ENCODE data around the gene SLC6A3.

The SLC6A3 gene

GRCh38 chr5:1419476-1420210 is 25.6 kb downstream of the SLC6A3 start:
- no peak for DNase-seq

DNA sequence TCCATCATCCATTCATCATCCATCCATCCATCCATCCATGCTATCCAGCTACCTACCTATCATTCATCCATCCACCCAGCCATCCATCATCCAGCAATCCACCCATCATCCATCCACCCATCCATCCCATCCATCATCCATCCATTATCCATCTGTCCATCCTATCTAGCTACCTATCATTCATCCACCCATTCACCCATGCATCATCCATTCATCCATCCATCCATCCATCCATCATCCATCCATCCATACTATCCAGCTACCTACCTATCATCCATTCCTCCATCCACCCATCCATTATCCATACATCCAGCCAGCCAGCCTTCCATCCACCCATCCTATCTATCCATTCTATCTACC is 26.3 kb downstream of the SLC6A3 start:
- no peak for DNase-seq

- DNase-seq = no peak
These were observed 26.9 kb downstream of the SLC6A3 start for GRCh38 chr5:1418238-1418920.

- DNase-seq = no peak
These were observed 27.5 kb downstream of the SLC6A3 start for GRCh38 chr5:1417586-1418225.

- DNase-seq = no peak
These were observed 28.3 kb downstream of the SLC6A3 start for GRCh38 chr5:1416856-1417469.

GRCh38 chr5:1415626-1416360 is 29.4 kb downstream of the SLC6A3 start:
- DNase-seq = no peak

- DNase-seq = no peak
These were observed 30.2 kb downstream of the SLC6A3 start for GRCh38 chr5:1415059-1415425.

DNA sequence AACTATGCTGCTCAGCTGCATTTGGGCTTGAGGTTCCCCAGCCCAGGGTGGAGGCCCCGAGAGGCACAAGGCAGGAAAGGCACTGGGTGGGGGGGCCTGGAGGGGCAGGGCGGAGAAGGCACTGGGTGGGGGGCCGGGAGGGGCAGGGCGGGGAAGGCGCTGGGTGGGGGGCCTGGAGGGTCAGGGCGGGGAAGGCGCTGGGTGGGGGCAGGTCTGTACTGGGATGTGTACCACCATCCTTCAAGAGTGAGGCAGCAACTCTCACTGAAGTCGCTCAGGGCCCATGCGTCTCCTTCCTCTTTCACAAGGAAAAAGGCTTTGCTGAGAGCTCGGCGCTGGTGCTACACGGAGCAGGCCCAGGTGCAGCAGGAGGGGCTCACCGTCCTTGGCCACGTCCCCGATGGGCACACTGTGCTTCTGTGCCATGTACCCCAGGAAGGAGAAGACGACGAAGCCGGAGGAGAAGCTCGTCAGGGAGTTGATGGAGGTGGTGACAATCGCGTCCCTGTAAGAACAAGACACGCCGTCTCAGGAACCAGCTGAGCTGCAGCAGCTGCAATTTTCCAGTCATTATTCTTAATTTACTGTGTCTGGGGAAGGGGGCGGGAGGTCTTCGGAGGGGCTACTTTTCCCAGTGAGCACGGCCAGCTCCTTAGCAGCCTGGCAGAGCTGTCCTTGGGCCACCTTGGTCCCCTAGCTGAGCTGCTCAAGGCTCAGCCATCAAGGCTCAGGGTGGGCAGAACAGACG is 30.8 kb downstream of the SLC6A3 start:
- no peak for DNase-seq

DNA sequence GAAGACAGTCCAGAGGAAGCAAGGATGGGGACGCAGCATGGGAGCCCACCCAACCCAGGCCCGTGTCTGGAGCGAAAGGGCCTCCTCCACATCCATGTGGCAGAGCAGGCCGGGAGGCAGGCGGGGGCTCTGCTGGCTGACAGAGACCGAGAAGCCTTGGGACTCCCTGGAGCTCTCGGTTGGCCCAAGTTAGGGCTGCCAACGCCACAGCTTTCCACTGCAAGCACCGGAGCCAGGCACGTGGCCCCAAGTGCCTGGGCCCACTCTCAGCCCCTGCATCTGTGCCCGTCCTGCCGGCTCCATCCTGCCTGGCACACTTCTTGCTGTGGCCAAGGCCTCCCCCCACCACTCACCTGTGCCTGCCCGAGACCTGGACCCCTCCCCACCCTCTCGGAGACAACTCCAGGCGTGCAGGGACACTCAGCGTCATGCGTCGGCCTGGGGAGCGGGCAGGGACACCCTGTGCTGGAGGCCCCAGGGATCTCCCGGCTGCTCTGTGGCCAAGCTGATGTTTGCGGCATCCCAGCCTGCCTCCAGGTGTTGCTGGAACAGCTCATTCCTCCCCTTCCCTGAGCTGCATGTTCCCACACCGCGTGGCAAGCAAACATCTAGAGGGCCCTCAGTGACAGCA is 31.5 kb downstream of the SLC6A3 start:
- no peak for DNase-seq

- DNase-seq = no peak
These were observed 32.0 kb downstream of the SLC6A3 start for GRCh38 chr5:1413211-1413610.

GRCh38 chr5:1412621-1413020 is 32.6 kb downstream of the SLC6A3 start:
- DNase-seq = no peak

- peak; percentile 60 for DNase-seq
These were observed 33.1 kb downstream of the SLC6A3 start for GRCh38 chr5:1412163-1412562.

- DNase-seq = no peak
These were observed 34.1 kb downstream of the SLC6A3 start for GRCh38 chr5:1411099-1411498.

GRCh38 chr5:1410156-1411014 is 34.9 kb downstream of the SLC6A3 start:
- DNase-seq = no peak

DNA sequence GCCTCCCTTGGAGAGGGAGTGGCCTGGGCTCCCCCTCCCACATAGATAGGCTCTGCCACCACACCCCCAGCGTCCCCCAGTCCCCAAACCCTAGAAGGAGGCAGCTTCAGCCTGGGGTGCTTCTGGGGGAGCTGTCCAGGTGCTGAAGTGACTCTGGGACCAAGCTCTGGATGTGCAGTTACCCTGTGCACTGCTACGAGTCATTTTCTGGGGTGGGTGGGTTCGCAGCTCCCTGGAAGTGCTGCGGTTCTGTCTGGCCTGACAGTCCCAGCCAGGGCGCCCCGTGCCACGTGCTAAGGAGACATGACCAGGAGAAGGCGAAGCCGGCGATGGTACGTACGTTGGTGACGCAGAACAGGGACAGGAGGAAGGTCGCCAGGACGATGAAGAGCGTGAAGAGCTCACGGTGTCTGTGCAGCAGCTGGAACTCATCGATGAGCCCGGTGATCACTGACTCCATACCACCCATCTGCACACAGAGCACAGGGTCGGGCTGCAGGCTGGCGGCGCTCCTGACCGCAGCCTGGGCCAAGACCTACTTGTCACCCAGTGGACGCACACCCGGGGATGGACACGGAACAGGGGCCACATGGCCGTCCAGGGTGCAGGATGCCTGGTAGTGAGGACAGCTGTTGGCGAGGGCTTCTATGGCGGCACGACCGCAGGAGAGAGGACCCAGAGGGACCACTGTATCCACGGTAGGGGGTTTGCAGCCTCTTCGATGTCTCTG is 35.7 kb downstream of the SLC6A3 start:
- DNase-seq = no peak

- peak; percentile 61 for DNase-seq
These were observed 38.3 kb downstream of the SLC6A3 start for GRCh38 chr5:1406681-1407640.

GRCh38 chr5:1405539-1406530 is 39.4 kb downstream of the SLC6A3 start:
- DNase-seq = no peak

DNA sequence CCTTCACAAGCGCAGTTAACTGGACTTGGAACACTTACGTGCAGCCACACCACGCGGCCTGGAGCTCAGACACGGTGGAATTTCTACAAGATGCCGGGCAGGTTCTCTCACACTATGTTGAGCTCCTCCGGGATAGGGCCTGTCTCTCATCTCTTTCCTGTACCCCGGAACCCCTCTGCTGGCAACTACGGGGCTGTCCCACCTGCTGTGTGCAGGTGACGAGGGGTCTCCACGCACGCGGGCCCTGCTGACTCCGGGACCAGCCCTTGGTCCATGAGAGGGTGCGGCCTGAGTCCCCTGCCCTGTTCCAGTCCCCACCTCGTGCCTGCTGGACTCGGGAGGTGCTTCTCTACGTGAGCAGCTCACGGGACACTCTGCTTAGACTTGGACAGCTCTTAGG is 40.1 kb downstream of the SLC6A3 start:
- no peak for DNase-seq

All from NCI-H2171 treated with DMSO at 0.1 percent for 48 hours (cell line).